KOPT-K1 (cell line): ENCODE measurements around the gene BRMS1.
"Not testable (repeated sequence)": the region's sequence is repeated elsewhere in the genome, so short reads cannot be mapped to it uniquely, and the experiment has no call there.

Experiments used
- H3K27ac ChIP-seq: fragments of 200-600 bp; sonication (generic); 2 replicates; pipeline ENCODE4 v1.5.1; 2016; ENCODE audit warnings: antibody characterized with exemption, mild to moderate bottlenecking, low read depth, low read length; ENCODE audit not compliant: poor library complexity, severe bottlenecking
- H3K36me3 ChIP-seq: fragments of 200-600 bp; sonication (generic); 2 replicates; pipeline ENCODE4 v1.5.1; 2017; ENCODE audit warnings: antibody characterized with exemption, mild to moderate bottlenecking, low read length, moderate library complexity; ENCODE audit not compliant: insufficient read depth
- H3K9me3 ChIP-seq: fragments of 200-600 bp; sonication (generic); 2 replicates; pipeline ENCODE4 v1.5.1; 2017; ENCODE audit warnings: antibody characterized with exemption, low read length, mild to moderate bottlenecking; ENCODE audit not compliant: insufficient read depth, poor library complexity, severe bottlenecking

Gene BRMS1

DNA sequence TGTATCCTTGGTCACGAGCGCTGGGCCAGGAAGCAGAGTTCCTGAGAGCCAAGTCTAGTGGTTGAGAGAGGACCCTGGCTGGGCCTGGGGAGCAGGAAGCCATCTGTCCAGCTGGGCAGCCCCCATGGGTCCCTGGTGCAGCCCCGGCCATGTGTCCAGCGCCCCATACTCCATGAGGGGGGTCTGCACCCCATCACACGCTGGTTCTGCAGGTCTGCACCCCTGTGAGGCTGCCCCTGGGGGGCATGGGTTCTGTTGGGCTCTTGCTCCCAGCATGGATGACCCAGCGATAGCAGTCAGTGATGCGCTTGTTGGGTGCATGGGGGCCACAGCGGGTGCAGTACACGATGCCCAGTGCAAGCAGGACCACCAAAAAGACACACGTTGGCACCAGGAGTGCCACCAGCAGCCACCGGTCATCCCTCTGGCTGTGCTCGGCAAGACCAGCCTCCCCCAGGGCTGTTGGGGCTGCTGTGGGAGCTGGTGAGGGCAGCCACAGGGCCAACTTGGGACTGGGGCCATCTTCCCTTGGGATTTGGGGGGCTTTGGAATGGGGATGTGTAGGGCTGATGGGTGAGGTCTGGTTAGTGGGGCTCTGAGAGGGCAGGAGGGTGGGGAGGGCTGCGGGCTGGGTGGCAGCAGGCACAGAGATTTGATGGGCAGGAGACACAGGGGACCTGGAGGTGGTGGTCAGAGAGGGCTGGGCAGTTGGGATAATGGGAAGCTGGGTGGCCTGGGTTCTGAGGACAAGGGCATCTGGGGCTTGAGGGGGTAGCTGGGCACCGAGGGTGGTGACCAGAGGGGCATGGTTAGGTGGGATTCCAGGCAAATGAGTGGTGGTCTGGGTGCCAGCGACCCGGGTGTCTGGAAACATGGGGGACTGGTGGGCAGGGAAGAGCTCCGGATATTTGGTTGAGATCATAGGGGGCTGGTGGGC is 30.1 kb downstream of the BRMS1 start:
- Histone ChIP-seq H3K9me3 (no peaks in the 10 kb centered on the region), H3K27ac (peak overlapping the region; percentile 88), H3K36me3 (no peaks in the 10 kb centered on the region)

- H3K36me3 ChIP-seq: no peaks in the 10 kb centered on the region
- H3K9me3 ChIP-seq: no peaks in the 10 kb centered on the region
- peak overlapping the region; percentile 88 for H3K27ac ChIP-seq
Observed at GRCh38 chr11:66314186-66314501, 30.8 kb downstream of the BRMS1 start.

DNA sequence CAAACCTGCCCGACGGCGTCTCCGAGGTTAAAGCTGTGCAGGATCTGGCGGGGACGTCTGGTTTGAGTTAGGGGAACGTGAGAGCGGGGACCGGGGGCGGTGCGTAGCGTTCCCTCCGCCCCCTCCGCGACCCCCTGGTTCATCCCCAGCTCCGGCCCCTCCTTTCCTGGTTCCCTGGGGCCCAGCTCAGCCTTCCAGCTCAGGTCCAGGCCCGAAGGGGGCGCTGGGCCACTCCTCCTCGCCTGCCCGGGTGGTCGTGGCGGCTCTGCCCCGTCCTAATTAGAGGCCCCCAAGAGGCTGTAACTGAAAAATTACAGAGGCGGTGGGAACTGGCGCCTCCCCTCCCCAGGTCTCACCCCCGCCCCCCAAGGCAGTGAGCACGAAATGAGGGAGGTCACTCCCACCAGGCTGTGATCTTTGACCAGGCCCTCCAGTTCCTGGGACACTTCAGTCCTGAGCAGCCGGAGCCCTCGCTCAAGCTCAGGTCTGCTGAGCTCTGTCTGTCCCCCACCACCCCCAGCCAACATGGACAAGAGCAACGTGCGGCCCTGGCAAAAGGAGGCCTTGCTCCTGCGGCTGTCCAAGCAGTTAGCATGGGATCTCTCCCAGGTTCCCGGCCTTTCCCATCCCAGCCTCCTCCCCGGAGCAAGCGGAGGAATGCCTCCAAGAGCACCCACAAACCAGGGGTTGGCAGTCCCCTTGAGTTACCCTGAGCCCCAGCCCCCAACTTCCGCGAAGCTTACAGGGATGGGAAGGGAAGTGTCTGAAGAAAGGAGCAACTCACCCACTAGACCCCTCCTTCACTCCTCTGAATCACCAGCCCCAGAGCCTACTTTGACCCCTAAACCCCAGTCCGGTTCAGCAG is 31.4 kb downstream of the BRMS1 start:
- no peaks in the 10 kb centered on the region for H3K9me3 ChIP-seq
- H3K27ac ChIP-seq: peak overlapping the region; percentile 88
- no peaks in the 10 kb centered on the region for H3K36me3 ChIP-seq

DNA sequence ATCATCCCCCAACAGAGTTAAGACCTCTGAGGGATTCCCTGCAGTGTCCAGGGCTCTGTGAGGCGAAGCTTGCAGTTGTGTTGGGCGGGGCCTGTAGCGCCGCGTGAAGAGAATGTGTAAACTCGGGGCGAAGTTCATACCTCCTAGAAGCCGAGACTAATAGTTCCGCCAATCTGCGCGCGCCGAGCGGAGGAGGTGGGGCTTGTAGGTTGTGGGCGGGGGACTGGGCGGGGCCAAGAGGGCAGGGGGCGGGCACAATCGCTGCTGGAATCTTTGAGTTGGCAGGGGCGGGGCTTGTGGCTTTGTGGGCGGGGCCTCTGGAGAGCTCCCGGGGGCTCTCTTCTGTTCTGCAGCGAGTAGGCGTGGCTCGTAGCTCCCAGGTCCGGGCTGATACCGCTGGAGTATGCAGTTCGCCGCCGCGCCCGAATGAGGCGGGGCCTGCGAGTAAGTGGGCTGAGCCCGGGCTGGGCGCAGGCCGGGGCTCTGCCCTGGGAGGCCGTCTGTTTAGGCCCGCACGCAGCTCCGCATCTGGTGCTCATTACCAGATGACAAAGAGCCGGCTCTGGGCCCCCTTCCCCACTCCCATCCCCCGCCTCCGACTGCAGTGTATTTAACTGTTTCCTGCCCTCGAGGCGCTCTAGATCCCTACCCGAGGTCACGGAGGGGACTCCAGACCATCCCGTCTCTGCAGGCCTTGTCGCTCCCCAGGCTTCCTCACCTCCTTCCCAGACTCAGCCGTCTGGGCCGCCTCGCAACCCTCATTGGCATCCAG is 32.2 kb downstream of the BRMS1 start:
- H3K27ac ChIP-seq: peak overlapping the region; percentile 88
- H3K9me3 ChIP-seq: no peaks in the 10 kb centered on the region
- H3K36me3 ChIP-seq: no peaks in the 10 kb centered on the region

DNA sequence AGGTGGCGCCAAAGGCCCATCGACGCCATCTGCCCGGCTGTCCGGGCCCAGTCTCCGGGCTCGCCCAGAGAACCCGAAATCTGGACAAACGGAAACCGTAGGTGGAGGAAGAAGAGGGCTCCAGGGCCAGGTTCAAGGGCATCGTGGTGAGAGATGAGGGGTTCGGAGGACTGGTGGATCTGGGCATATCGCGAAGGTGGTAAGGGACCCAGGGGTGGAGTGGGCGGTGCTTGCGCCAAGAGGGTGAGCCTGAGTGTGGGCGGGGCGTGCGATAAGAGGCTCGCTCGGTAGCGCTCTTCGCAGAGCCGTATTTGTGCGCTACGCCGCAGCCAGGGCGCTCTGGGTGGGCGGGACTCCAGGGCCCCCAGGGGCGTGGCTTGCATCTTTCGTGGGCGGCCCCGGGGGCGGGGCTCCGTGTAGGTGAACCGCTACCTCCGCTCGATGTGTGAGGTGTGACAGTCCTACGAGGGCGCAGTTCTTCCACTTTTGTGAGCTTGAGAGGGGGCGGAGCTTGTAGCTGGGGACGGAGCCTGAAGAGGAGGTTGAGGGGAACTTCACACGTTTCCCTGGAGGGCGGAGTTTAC is 32.8 kb downstream of the BRMS1 start:
- Histone ChIP-seq H3K36me3 (no peaks in the 10 kb centered on the region), H3K27ac (peak overlapping the region; percentile 64), H3K9me3 (no peaks in the 10 kb centered on the region)

- Histone ChIP-seq H3K9me3 (no peaks in the 10 kb centered on the region), H3K27ac (peak overlapping the region; percentile 64), H3K36me3 (no peaks in the 10 kb centered on the region)
Observed at GRCh38 chr11:66311470-66311964, 33.4 kb downstream of the BRMS1 start.

DNA sequence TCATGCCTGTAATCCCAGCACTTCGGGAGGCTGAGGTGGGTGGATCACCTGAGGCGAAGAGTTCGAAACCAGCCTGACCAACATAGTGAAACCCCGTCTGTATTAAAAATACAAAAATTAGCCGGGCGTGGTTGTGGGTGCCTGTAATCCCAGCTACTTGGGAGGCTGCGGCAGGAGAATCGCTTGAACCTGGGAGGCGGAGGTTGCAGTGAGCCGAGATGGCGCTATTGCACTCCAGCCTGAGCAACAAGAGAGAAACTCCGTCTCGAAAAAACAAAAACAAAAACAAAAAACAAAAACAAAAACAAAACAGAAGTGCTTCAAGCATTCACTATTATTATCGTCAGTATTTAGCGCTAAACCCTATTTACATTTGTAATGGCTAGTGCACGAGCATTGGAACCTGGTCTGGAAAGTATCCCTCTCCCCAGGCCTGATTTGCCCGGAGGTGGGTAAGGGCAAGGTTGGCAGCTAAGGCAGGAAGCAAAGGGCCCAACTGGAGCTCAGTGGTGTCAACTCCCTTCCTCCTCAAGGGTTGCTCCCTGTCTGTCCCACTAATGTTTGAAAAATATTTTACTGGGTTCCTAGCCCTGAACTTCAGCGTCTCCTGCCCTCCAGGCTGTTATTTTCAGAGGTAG is 34.0 kb downstream of the BRMS1 start:
- not testable (repeated sequence) for H3K36me3 ChIP-seq, H3K27ac ChIP-seq, H3K9me3 ChIP-seq

DNA sequence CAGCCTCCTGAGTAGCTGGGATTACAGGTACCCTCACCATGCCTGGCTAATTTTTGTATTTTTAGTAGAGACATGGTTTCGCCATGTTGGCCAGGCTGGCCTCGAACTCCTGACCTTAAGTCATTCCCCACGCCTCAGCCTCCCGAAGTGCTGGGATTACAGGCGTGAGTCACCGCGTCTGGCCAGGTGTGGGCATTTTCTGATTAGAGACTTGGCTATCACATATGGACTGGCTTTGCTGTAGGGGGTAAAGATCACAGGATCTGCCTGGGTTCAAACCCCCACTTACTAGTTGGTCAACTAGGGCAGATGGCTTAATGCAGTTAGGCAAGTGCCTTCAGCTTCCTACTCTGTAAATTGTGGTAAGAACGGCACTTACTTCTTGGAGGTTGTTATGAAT is 34.6 kb downstream of the BRMS1 start:
- Histone ChIP-seq H3K9me3 (no peaks in the 10 kb centered on the region), H3K27ac (no peak overlapping the region), H3K36me3 (no peaks in the 10 kb centered on the region)

DNA sequence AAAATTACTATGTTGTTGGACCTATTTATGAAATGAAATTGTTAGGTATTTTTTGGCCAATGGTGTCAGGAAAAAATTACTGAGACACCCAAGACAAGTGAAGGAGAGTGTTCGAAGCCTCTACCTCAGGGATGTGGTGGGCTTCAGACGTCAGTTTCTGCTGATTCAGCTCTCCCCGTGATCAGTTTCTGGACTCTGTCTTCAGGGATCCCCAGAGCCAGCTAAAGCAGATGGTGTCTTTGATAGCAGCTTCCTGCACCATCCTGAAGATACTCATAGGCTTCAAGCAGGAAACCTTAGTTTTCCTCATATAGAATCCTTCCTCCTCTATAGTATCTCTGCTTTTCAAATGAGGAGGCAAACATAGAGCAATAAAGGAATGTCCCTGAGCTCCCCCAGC is 35.4 kb downstream of the BRMS1 start:
- no peaks in the 10 kb centered on the region for H3K9me3 ChIP-seq
- no peak overlapping the region for H3K27ac ChIP-seq
- no peaks in the 10 kb centered on the region for H3K36me3 ChIP-seq

- Histone ChIP-seq H3K27ac (no peak overlapping the region), H3K9me3 (no peaks in the 10 kb centered on the region), H3K36me3 (no peaks in the 10 kb centered on the region)
Observed at GRCh38 chr11:66302656-66303055, 42.2 kb downstream of the BRMS1 start.

DNA sequence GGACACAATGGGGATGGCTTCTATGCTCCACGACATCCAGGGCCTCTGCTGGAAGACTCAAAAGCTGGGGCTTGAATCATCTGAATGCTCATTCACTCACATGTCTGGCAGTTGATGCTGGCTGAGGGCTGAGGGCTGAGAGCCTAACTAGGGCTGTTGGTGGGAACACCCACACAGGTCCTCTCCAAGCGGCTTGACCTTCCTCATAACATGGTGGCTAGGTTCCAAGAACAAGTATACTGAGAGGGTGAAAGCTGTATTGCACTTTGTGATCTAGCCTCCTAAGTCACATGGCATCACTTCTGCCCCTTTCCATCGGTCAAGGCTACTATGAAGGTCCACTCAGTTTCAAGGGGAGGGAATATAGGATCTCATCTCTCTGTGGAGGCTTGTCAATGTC is 45.7 kb downstream of the BRMS1 start:
- Histone ChIP-seq H3K36me3 (no peaks in the 10 kb centered on the region), H3K9me3 (no peaks in the 10 kb centered on the region), H3K27ac (no peak overlapping the region)

- H3K36me3 ChIP-seq: no peaks in the 10 kb centered on the region
- no peak overlapping the region for H3K27ac ChIP-seq
- no peaks in the 10 kb centered on the region for H3K9me3 ChIP-seq
Observed at GRCh38 chr11:66297610-66298009, 47.3 kb downstream of the BRMS1 start.

- H3K36me3 ChIP-seq: no peaks in the 10 kb centered on the region
- no peaks in the 10 kb centered on the region for H3K9me3 ChIP-seq
- no peak overlapping the region for H3K27ac ChIP-seq
Observed at GRCh38 chr11:66294626-66295620, 50.0 kb downstream of the BRMS1 start.
